Stimulated activated CD4-positive, alpha-beta T cell treated with anti-CD3 and anti-CD28 coated beads, Interleukin-2, amount 100 ng/mL, for 4 hours (primary cell): ENCODE results near the gene KRTAP22-2.

Source experiments
- DNase-seq: peaks from one replicate; pipeline ENCODE4 v3.0.0-alpha.2; 2020; ENCODE audit warnings: low read depth

The KRTAP22-2 gene

GRCh38 chr21:30563072-30563471 lies 27.1 kb downstream of the KRTAP22-2 start:
- no peak for DNase-seq

DNA sequence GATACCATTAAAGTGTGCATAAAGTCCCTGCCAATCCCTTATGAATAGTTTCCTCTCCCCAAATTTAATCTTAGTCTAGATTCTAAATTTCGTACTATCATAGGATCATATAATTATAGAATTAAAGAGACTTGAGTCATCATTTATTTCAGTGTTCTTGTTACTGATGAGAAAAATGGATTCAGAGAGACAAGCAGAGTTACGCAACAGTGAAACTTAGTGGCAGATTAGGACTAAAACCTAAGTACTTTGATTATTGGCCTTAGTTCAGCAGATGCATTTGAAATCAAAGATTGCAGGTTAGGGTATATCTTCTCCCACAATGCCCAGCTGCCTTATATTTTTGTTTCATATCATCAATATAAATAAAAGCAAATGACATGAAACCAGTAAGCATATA lies 28.2 kb downstream of the KRTAP22-2 start:
- no peak for DNase-seq

- no peak for DNase-seq
Measured at GRCh38 chr21:30561264-30561895, 28.8 kb downstream of the KRTAP22-2 start, which contains the start of gene KRTAP19-7. Gene KRTAP19-7, minus strand, starts transcription at chr21:30561314. Its CDS starts 25 bp downstream, at chr21:30561289.

DNA sequence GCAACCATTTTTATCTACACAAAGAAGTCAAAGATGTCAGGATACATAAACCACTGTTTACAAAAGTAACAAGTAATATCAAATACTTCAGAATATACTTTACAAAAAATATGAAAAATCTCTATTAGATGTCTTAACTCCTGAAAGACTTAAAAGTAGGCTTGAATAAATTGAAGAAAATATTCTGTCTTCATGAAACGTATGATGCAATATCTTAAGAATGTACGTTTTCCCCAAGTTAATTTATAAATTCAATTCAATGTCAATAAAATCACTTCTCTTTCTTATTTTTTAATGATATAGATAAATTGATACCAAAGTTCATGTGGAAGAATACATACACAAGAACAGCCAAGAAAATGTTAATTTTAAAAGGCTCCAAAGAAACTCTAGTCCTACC lies 35.1 kb downstream of the KRTAP22-2 start:
- no peak for DNase-seq

- DNase-seq, result no peak
Measured at GRCh38 chr21:30552782-30553181, 37.4 kb downstream of the KRTAP22-2 start.

GRCh38 chr21:30541764-30542163 lies 48.4 kb downstream of the KRTAP22-2 start, which contains the start of gene KRTAP19-6:
Gene KRTAP19-6, minus strand, starts transcription at chr21:30541864. Its CDS starts 31 bp downstream, at chr21:30541833.
- DNase-seq, result no peak
